IPS DF 6.9 (cell line): Measurements from ENCODE around the gene GMNN.

Source experiments
- DNase-seq: peaks from one replicate; pipeline ENCODE4 v3.0.0-alpha.2; 2013; ENCODE audit warnings: low read depth, low spot score
- H3K27ac ChIP-seq: one replicate; pipeline ENCODE4 v1.5.1; 2013; ENCODE audit warnings: low read length, control low read depth
- H3K27me3 ChIP-seq: 2 replicates; pipeline ENCODE4 v1.6.1; 2013; ENCODE audit warnings: mild to moderate bottlenecking, low read length; ENCODE audit not compliant: control insufficient read depth, insufficient read depth
- H3K36me3 ChIP-seq: 2 replicates; pipeline ENCODE4 v1.6.1; 2013; ENCODE audit warnings: low read length; ENCODE audit not compliant: control insufficient read depth, insufficient read depth
- H3K4me1 ChIP-seq: 2 replicates; pipeline ENCODE4 v1.6.1; 2013; ENCODE audit warnings: low read length; ENCODE audit not compliant: control insufficient read depth, insufficient read depth
- H3K4me3 ChIP-seq: 2 replicates; pipeline ENCODE4 v1.5.1; 2013; ENCODE audit warnings: mild to moderate bottlenecking, low read length
- H3K9me3 ChIP-seq: 2 replicates; pipeline ENCODE4 v1.6.1; 2013; ENCODE audit warnings: low read length, inconsistent platforms; ENCODE audit not compliant: control insufficient read depth, insufficient read depth
- WGBS: extraction: QIAGEN DNeasy Blood & Tissue Kit; methylation state at CpG from one replicate; pipeline ENCODE4 v1.1.7; 2013; ENCODE audit warnings: mixed read lengths, missing lambda C conversion rate; ENCODE audit not compliant: insufficient read length, insufficient coverage; 5-methylcytosine and 5-hydroxymethylcytosine counted together

Gene GMNN

DNA sequence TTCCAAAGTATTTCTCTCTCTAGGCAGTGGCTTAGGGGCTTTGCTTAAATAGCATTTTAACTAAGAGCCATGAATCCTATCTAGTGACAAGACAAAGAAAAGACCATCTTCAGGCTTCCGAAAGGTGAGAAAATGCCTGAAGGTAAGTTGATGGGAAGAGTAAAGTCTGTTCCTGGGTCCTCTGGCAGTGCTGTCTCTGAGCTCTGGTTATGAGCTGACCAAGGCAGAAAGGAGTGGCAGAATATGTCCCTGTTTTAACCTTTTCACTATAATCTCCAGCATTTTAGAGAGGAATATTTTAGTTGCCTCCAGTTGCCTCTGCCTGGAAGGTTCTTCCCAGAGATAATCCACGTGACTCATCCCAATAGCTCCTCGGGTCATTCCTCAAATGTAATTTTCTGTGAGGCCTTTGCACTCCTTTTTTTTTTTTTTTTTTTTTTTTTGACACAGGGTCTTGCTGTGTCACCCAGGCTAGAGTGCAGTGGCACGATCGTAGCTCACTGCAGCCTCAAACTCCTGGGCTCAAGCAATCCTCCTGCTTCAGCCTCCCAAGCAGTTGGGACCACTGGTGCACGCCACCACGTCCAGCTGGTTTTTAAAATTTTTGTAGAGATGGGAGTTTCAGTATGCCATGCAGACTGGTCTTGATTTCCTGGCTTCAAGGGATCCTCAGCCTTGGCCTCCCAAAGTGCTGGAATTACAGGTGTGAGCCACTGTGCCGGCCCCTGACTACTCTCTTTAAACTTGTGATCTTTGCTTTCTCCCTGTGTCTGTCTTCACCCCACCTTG lies 27.7 kb downstream of the GMNN start:
- no peaks in the 10 kb centered on the region for H3K27me3 ChIP-seq

GRCh38 chr6:24807584-24807983 lies 32.8 kb downstream of the GMNN start:
- Histone ChIP-seq H3K9me3 (no peaks in the 10 kb centered on the region), H3K4me3 (no peak overlapping the region), H3K4me1 (no peaks in the 10 kb centered on the region), H3K36me3 (no peaks in the 10 kb centered on the region), H3K27me3 (no peaks in the 10 kb centered on the region), H3K27ac (no peak overlapping the region)
- DNase-seq: no peak
- WGBS: no CpG with 5 or more reads among the region's 3 CpGs

More for the DNA sequence above, 27.7 kb downstream of the GMNN start:
- Histone ChIP-seq H3K9me3 (no peaks in the 10 kb centered on the region), H3K4me3 (no peak overlapping the region), H3K4me1 (no peaks in the 10 kb centered on the region), H3K36me3 (no peaks in the 10 kb centered on the region), H3K27ac (no peak overlapping the region)
- DNase-seq: no peak
- WGBS: no CpG with 5 or more reads among the region's 8 CpGs

- no peak for DNase-seq
- H3K27ac ChIP-seq: no peak overlapping the region
- H3K4me3 ChIP-seq: no peak overlapping the region
- no peaks in the 10 kb centered on the region for H3K27me3 ChIP-seq
- H3K9me3 ChIP-seq: no peaks in the 10 kb centered on the region
- H3K36me3 ChIP-seq: no peaks in the 10 kb centered on the region
- H3K4me1 ChIP-seq: no peaks in the 10 kb centered on the region
- no CpG with 5 or more reads among the region's 3 CpGs for whole genome bisulfite sequencing
Observed at GRCh38 chr6:24809728-24810127, 35.0 kb downstream of the GMNN start.

- Histone ChIP-seq H3K36me3 (no peaks in the 10 kb centered on the region), H3K4me3 (no peak overlapping the region), H3K9me3 (no peaks in the 10 kb centered on the region), H3K4me1 (no peaks in the 10 kb centered on the region), H3K27me3 (no peaks in the 10 kb centered on the region), H3K27ac (no peak overlapping the region)
- no peak for DNase-seq
- no CpG with 5 or more reads among the region's 2 CpGs for WGBS
Observed at GRCh38 chr6:24818346-24818745, 43.6 kb downstream of the GMNN start.

DNA sequence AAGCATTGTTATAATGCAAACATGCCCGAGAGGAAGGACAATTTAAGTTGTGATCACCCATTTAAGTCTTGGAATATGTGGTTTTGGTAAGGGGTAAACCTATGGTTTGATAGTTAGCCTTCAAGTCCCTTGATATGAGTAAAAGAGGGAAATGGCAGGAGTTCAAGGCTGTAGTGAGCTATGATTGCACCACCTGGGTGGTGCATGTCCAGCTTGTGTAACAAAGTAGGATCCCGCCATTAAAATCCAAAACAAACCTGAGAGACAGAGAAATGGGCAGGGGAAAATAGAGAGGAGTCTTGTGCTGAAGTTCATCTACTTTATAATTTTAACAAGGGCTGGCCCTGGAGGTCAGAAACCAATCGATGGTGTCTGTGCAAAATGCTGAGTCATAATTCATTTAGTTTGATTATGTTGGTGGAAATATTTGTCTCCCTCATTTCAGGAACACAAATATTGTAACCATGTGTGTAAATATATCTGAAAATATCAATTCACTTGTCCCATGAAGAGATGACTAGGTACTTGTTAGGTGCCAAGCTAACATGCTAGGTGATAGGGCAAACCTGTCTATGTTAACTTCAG lies 47.2 kb downstream of the GMNN start:
- no peaks in the 10 kb centered on the region for H3K36me3 ChIP-seq
- no CpG with 5 or more reads among the region's 3 CpGs for WGBS
- H3K4me1 ChIP-seq: no peaks in the 10 kb centered on the region
- DNase-seq: no peak
- H3K9me3 ChIP-seq: no peaks in the 10 kb centered on the region
- no peak overlapping the region for H3K27ac ChIP-seq
- no peaks in the 10 kb centered on the region for H3K27me3 ChIP-seq
- no peak overlapping the region for H3K4me3 ChIP-seq

DNA sequence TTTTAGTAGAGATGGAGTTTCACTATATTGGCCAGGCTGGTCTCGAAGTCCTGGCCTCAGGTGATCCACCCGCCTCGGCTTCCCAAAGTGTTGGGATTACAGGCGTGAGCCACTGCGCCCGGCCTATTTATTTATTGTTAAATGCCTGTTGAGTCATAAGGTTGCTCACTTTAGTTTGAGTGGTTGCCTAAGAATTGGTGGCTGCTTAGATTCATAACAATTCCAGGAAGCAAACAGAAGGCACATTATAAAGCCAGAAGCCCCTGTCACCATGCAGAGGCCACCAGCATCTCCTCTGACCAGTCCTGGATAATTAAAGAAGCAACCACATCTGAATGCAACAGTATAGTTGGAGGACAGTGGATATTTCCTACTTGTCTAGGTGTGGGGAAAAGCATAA lies 48.0 kb downstream of the GMNN start:
- no CpG with 5 or more reads among the region's 6 CpGs for WGBS

GRCh38 chr6:24823185-24823584 lies 48.4 kb downstream of the GMNN start:
- no peaks in the 10 kb centered on the region for H3K36me3 ChIP-seq
- no peak for DNase-seq
- WGBS: no CpG with 5 or more reads among the region's 2 CpGs
- no peaks in the 10 kb centered on the region for H3K27me3 ChIP-seq
- no peaks in the 10 kb centered on the region for H3K4me1 ChIP-seq
- no peaks in the 10 kb centered on the region for H3K9me3 ChIP-seq
- H3K27ac ChIP-seq: no peak overlapping the region
- H3K4me3 ChIP-seq: no peak overlapping the region

More for the DNA sequence above, 48.0 kb downstream of the GMNN start:
- H3K36me3 ChIP-seq: no peaks in the 10 kb centered on the region
- no peak overlapping the region for H3K27ac ChIP-seq
- H3K27me3 ChIP-seq: no peaks in the 10 kb centered on the region
- H3K4me1 ChIP-seq: no peaks in the 10 kb centered on the region
- no peak overlapping the region for H3K4me3 ChIP-seq
- H3K9me3 ChIP-seq: no peaks in the 10 kb centered on the region
- no peak for DNase-seq

DNA sequence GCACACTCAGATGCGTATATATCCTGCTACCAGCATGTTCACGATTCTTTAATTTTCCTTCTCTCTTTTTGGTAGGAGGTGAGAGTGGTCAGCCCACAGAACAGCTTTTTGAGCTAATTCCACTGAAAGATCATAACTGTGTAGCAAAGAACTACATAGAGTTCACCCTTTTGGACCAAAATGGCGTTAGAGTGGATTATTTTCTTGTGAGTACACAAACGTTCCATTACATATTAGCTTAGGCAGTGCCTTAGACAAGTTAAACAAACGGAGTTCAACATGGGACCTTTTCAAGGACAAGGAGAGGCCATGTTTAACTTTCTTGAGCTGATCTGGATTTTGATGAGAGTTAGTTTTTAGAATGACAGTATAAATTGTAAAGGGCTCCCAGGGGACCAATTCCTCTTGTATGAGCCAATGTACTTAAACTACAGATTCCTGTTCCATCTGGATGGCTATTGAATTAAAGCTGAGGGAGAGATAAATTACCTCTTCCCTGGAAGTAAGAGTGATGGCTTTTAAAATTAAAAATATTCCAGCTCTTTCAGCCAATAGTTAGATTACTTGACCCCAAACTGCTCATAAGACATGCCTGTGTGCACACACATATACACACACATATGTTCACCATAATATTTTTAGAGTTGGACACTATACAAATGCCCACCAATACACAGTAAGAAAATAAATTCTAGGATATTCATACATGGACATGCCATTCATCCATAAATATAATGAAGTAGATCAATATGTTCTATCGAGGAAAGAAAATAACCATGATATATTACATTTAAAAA lies 49.6 kb downstream of the GMNN start:
- Histone ChIP-seq H3K4me3 (no peak overlapping the region), H3K27ac (no peak overlapping the region), H3K36me3 (no peaks in the 10 kb centered on the region), H3K27me3 (no peaks in the 10 kb centered on the region), H3K4me1 (no peaks in the 10 kb centered on the region), H3K9me3 (no peaks in the 10 kb centered on the region)
- WGBS: no CpG with 5 or more reads among the region's 6 CpGs
- no peak for DNase-seq

GRCh38 chr6:24825130-24825630 lies 50.4 kb downstream of the GMNN start:
- no CpG with 5 or more reads among the region's 2 CpGs for WGBS
- no peaks in the 10 kb centered on the region for H3K27me3 ChIP-seq
- no peak overlapping the region for H3K4me3 ChIP-seq
- no peaks in the 10 kb centered on the region for H3K36me3 ChIP-seq
- H3K9me3 ChIP-seq: no peaks in the 10 kb centered on the region
- H3K4me1 ChIP-seq: no peaks in the 10 kb centered on the region
- H3K27ac ChIP-seq: no peak overlapping the region
- no peak for DNase-seq

GRCh38 chr6:24827162-24827561 lies 52.4 kb downstream of the GMNN start:
- H3K4me3 ChIP-seq: no peak overlapping the region
- no peaks in the 10 kb centered on the region for H3K9me3 ChIP-seq
- H3K36me3 ChIP-seq: no peaks in the 10 kb centered on the region
- peaks cover 4% of the 10 kb centered on the region for H3K4me1 ChIP-seq
- H3K27ac ChIP-seq: no peak overlapping the region
- DNase-seq: no peak
- no CpG with 5 or more reads among the region's 3 CpGs for WGBS
- H3K27me3 ChIP-seq: no peaks in the 10 kb centered on the region
